Stimulated activated CD4-positive, alpha-beta T cell treated with anti-CD3 and anti-CD28 coated beads, Interleukin-12 subunit alpha, Interleukin-12 subunit beta, amount 100 ng/mL, for 48 hours (primary cell): ENCODE measurements around the gene CHST6.
"Not testable (repeated sequence)": the region's sequence is repeated elsewhere in the genome, so short reads cannot be mapped to it uniquely, and the experiment has no call there.

ENCODE experiments used
- DNase-seq, 3 donors: peaks; one replicate each; pipeline ENCODE4 v3.0.0-alpha.2; 2020; ENCODE audit warnings: low read depth in 2 of 3, low spot score in 1 of 3

CHST6 gene

DNA sequence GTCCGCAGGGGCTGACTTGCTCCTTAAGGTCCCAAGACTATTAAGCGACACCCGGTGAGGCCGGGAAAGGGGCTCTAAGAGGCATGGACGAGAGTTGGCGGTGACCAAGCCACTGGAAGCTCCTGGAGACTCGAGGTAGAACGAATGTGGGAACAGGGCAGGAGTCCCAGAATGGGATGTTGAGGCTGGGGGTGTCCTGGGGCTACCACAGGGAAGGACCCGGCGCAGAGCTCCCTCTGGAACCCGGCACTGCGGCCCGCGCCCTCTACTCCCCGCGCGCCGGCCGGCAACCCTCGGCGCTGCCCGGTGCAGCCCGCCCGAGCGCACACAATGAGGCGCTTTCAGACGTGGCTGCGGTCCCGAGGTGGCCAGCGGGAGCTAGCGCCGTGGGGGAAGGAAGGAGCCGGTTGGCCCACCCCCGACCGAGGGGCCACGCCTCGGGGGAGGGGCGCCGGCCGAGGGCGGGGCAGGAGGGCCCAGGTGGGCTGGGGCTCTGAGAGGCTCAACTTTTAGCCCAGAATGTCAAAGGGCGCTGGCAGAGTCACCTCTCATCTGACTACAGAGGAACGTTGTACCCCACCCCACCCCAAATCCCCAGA is at the start of gene CHST6:
Gene CHST6, minus strand, starts transcription at position 366 of the 599 bp plus-strand sequence. CDS start 15,613 bp downstream, outside the sequence.
- no peak for DNase-seq

DNA sequence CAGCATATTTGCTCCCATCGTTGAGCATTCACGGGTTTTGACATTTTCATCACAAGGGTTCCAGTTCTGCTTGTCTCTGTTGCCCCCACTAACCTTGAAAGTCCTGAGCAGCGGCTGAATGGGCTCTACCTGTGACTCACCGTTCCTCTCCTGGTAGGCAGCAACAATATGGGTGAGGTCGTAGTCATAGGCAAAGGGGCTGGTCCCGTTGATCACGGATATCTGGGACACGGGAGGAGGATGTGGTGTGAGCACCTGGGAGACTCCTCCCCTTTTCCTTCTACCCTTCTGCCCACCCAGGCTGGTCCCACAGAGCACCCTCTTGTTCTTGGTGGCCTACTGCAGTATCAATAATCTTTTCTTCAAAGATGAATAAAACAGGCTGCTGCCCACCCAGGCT is 47.2 kb upstream of the CHST6 start:
- DNase-seq = not testable (repeated sequence)

DNA sequence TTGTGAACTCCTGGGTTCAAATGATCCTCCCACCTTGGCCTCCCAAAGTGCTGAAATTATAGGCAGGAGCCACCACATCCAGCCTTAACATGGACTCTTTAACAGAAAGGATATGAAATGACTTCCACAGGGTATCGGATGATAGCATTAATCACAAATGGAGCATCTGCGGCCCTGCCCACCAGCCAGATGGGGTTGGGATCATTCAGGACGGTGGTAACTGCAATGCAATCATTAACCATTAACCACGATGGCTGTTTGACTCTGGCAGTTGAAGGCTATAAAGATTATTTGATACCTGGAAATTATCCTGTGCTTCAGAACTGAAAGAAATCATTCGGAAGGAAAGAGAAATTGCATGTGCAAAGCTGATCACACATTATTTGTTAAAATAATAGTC is 46.0 kb upstream of the CHST6 start:
- DNase-seq = no peak

DNA sequence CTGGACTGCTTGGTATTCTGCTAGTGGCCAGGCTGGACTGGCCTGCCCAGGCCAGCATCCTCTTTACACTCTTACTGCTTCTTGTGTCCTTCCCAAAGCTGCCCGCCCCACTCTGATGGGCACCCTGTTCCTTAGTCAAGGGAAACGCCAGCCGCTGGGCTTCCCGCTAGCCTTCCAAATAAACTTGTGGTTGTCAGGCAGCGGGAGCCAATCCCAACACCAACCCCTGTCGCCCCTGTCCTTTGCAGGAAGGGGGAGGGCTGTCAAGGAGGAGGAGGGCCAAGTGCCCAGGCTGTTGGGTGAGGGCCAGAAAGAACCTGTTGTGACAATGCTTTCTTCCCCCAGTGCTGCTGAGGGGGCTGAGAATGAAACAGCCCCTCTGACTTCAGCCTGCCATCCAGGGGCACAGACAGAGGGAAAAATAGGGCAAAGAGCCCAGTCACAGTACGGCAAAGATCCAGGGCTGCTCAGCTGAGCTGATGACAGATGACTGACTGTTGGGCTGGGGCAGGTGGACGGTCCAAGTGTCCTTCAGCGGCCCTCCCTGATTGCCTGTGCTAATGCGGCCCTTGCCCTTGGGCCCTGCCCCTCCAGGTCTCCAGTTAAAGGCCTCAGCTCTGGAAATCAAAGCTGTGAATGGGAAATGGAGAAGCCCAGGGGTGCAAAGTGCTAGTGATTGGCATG is 43.8 kb upstream of the CHST6 start:
- not testable (repeated sequence) for DNase-seq

DNA sequence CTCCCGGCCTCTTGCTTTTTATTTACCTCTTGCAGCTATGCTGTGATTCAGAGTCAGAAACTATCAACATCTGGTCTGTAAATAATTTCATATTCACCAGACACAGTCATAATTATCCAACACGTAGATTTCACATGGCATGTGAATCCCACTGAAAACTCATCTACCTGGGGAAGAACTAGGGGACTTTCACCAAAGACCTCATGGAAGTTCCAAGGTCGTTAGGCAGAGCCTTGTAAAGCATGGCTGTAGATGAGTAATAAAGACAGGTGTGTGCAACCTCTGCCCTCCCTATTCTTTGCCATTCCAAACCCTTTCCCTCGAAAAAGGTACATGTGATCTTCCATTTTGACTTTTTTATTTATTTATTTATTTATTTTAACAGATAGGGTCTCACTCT is 42.5 kb upstream of the CHST6 start:
- DNase-seq = no peak

DNA sequence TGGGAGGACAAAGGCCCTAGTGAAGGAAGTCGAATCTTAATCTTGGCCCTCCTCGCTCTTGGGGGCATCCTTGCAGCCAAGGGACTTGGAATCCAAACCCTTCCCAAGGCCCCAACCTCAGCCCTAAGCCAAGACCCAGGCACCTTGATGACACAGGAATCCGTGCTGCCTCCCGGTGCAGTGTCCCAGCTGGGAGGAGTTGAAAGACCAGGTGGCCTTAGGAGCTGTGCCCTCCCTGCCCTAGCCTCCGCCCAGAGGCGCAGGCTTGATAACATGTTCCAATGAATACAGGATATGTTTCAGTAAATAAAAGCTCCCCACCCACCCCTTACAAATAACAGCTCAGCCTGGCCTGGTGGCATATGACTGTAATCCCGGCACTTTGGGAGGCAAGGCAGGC is 40.7 kb upstream of the CHST6 start, which contains the start of gene CHST5:
Gene CHST5, minus strand, starts transcription at position 208 of the 400 bp plus-strand sequence. CDS start 5,724 bp downstream, outside the sequence.
- no peak for DNase-seq

DNA sequence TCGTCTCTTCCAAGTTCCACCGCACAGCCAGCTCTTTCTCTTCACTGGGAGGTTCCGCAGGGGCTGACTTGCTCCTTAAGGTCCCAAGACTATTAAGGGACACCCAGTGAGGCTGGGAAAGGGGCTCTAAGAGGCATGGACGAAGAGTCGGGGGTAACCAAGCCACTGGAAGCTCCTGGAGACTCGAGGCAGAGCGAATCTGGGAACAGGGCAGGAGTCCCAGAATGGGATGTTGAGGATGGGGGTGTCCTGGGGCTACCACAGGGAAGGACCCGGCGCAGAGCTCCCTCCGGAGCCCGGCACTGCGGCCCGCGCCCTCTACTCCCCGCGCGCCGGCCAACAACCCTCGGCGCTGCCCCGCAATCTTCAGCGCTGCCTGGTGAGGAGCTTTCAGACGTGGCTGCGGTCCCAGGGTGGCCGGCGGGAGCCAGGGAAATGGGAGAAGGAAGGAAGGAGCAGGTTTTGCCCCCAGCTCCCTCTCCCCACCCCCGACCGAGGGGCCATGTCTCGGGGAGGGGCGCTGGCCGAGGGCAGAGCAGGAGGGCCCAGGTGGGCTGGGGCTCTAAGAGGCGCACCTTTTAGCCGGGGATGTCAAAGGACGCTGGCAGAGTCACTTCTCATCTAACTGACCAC is 40.1 kb upstream of the CHST6 start:
- DNase-seq = no peak

DNA sequence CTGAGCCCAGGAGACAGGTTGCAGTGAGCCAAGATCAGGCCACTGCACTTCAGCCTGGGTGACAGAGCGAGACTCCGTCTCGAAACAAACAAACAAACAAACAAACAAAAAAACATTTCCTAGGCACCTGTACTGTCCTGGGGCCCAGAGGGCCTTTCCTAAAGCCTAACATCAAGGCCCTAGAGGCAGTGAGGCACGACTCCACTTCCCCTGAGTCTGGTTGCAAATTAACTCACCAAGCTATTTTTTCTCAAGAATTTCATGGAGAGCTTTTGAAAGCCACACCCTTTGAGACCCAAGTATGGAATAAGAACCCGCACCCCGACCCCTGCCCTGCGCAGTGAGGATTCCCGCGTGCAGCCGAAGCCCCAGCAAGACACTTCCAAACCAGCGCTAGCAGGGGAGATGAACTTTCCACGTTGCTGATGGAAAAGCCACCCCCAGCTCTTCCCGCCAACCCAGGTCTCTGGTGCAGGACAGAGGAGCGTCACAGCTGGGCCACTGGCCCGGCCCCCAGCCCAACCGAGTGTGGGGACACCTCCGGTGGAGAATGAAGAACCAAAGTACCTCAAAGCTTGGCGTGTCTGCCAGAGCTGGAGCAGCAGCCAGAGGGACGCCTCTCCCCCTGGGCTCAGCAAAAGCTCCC is 39.4 kb upstream of the CHST6 start:
- no peak for DNase-seq

DNA sequence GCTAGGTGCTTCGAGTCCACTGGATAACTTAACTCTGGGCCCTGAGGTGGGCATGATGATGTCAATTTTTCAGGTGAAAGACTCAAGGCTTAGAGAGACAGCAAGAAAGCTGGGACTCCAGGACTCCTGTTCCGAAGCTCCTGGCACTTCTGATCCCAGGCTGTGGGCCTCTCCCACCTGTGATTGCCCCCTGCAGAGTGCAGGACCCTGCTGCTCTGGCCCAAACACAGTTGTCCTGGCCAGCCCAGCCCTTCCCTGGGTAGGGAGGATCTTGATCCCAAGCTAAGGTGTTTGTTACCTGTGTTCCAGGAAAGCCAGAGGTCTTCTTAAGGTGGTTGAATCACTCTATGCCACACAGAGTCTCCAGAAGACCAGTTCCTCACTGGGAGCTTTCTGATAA is 37.5 kb upstream of the CHST6 start:
- DNase-seq = no peak

DNA sequence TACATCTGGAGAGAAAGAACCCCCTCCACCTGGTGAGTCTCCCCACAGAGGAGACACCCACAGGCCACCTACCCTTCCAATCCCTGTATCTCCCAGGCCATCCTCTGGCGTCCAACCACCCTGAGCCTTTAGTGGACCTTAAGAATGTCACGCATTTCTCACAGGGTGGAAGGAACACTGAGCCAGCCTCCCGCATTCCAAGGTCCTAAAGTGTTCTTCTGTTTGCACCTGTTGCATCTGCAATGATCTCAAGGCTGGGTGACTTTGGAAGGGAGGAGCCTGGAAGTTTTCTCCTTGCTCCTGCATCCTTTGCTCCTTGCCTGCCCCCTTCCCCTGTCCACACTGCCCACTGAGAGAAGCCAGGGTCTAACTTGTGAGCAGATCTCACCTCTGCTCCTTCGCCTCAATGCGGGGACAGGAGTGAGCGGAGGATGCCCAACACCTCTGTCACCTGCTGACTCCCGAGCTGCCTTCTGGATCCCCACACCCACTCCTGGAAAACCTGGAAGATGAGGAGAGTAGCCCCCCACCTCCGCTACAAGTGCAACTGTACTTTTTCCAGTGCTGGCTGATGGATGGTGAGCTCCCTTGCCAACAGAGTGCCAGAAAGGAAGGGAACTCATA is 37.0 kb upstream of the CHST6 start:
- DNase-seq = no peak

DNA sequence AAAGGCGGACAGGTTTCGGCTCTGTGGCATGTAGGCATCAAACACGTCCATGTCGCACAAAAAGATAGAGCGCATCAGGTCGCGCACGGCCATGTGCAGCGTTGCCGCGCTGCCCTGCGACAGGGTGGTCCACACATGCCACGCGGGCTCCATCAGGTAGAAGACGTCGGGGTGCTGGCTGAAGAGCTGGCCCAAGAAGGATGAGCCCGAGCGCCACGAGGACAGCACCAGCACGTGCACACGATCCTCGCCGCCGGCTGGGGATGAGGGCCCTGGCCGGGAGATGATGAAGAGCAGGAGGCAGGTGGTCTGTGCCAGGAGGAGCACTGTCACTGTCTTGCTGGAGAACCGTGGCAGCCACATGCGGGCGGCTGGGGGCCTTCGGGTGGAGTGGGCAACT is 34.7 kb upstream of the CHST6 start:
- DNase-seq = no peak

DNA sequence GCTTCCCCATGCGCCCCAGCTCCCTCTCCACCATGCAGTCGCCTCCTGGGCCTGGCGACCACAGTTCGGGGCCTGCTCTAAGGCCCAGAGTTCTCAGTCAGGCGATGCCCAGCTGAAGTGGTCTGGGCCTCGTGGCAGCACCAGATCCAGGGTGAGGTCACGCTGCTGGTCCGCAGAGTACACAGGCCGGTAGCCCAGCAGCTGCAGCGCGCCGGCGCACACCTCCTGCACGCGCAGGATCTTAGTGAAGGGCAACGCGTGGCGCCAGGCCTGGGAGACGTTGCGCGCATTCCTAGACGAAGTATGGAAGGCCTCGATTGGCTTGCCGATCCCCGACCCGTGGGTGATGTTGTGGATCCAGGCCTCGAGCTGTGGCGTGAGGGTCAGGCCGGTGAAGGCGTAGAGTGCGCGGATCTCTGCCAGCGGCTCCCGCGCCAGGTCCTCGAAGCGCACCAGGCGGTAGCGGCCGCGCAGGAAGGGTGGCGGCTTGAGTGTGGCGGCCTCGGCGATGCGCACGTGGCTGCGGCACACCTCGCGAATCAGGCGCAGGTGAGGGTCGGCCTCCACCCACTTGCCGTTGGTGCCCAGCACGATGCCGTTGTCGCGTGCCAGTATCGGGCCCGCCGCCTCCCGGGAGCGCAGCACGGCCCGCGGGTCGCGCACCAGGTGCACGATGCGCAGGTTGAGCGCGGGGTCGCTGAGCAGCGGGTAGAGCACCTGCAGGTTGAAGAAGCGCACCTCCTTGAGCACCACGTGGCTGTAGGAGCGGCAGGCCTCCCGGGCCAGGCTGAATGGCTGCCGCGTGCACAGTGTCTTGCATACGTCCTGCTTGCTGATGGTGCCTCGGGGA is 34.0 kb upstream of the CHST6 start:
- no peak for DNase-seq

DNA sequence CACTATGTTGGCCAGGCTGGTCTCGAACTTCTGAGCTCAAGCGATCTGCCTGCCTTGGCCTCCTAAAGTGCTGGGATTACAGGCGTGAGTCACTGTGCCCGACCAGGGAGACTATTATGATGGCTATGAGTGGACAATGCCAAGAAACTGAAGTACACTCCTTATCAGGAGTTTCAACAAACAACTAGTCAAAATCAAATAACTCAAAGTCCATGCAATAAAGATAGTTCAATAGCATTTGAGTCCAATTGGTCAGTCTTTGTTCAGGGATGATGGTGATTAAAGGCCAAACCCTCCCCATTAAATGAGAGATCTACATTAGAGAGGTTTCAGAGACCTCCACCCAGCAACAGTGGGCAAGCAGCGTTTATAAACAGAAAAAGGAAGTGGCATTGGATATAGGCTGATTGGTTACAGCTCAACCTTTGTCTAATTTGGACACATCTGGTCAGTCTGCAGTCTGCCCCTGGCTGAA is 32.6 kb upstream of the CHST6 start:
- no peak for DNase-seq

DNA sequence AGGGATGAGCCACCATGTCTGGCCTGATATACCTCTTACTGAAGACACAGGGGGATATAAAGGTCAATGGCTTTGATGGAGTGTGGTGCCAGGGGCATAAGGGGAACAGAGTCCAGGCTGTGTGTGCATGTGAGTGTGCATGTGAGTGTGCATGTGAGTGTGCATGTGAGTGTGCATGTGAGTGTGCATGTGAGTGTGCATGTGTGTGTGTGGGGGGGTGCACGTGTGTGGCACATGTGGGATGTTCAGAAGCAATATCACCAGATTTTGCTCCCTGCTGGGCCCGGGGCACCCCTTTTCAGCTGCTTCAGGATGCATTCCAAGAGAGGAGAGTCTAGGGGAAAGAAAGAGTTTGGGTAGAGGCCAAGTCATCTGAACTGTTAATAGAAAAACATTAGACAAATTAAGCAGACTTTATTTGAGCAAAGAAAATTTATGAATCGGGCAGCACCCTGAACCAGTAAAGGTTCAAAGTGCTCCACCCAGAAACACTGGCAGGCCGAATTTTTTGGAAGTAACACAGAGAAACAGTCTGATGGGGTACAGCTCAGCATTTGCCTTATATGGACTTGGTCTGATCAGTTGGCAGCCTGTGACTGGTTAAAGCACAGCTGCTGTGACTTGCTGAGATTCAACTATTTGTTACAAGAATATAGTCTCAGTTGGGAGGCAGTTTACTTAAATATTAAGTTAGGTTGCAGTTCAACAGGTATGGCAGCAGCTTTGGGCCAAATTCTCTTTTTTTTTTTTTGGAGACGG is 31.0 kb upstream of the CHST6 start:
- DNase-seq = no peak

DNA sequence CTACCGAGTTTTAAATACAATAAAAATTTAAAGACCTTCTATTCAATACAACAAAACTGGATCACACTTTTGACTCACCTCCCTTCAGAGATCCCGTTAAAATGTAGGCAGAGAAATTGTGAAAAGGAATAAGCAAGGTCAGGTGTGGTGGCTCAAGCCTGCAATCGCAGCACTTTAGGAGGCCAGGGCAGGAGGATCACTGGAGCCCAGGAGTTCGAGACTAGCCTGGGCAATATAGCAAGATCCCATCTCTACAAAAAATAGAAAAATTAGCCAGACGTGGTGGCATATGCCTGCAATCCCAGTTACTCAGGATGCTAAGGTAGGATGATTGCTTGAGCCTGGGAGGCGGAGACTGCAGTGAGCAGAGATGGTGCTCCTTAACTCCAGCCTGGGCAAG is 23.9 kb upstream of the CHST6 start:
- no peak for DNase-seq

DNA sequence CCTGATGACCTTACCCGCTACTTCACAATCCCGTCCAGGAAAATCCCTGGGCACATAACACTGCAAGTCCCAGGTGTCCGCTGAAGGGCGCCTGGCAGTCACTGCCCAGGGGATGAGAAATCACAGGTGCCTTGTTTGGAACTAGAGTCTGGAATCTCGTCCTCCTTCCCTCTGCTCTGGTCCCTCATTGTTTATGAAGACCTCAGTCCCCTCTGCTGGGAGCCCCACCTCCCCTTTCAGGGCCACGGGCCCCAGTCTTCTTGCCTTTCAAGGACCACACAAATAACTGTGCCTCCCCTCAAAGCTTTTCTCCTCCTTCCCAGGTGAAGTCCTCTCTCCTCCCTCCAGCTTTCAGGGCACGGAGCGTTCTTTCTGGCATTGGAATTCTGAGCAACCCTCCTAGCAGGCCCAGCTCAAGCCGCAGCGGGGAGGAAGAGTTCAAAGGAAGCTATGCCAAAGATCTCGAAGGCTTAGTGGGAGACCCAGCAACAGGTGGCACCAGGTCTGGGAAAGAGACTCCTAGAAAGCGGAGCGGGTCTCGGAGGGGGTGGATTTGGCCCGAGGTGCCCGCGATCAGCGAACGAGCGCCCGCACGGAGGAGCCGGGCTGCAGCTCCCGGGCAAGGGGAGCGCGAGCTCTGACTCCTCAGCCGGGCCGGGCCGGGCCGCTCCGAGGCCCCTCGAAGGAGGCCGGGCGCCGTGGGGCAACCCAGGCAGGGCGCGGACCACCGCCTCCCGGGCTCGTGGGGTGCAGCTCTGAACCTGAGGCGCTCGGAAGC is 21.1 kb upstream of the CHST6 start:
- DNase-seq = not testable (repeated sequence)

DNA sequence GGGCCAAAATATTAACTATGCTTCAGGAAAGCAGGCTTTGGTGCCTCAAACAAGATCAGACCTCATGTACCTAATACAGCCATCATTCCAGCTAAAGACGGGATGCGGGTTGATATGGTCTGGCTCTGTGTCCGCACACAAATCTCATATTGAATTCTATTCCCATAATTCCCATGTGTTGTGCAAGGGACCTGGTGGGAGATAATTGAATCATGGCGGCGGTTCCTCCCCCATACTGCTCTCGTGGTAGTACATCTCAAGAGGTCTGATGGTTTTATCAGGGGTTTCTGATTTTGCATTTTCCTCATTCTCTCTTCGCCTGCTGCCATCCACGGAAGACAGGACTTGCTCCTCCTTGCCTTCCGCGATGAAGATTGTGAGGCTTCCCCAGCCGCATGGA is 19.1 kb upstream of the CHST6 start:
- no peak for DNase-seq

DNA sequence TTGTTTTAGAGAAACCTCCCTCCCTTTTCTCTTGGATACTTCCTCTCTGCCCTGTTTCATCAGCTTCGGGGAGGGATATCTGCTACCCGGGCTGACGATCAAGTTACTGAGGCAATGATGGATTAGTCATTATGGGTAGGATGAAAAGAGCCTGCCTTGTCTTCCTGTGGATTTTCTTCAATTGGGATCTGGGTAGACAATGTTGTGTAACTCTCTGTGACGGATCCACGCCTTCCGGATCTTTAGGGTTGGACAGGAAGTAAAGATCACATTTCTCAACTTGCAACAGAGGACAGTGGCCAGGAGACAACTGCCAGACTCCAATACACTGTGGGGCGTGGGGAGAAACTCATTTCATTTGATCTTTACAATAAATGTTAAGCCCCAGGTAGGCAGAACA is 11.3 kb upstream of the CHST6 start:
- DNase-seq = no peak

DNA sequence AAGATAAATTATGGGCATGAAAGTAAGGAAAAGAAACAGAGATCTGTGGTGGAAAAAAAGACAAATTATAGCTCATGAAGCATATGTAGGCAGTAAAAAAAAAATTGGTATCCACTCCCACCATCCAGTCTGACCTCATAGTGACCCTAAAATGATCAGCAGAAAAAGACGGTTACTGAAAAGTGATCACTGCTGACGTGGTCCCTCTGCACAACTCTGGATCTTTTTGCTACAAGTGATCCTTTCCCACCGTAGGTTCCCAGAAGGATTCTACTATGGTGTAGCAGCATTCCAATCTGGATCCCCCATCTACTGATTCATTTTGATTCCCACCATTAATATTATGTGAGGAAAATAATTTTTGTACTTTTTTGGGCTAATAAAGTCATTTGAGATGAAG is 10.9 kb upstream of the CHST6 start:
- DNase-seq = no peak
